Spleen (tissue), 7 donors: ENCODE data around the gene RAB11A.

Source experiments
- POLR2A ChIP-seq, 3 donors: fragments of 450-650 bp; IDR thresholded peaks; one replicate each; pipeline ENCODE4 v1.5.1; 2017; ENCODE audit warnings: antibody characterized with exemption in 3 of 3, mild to moderate bottlenecking in 1 of 3
- TF ChIP-seq, protein P1 (sequence below), 11 experiments: fragments of 200-600 bp in 7 of 11; fragments of 450-650 bp in 4 of 11; sonication (generic) in 4 of 11; IDR thresholded peaks in 8 of 11; conservative IDR thresholded peaks in 3 of 11; 1 replicate in 7 of 11; 2 replicates in 4 of 11; pipeline versions ENCODE4 v1.4.0 to v1.8.0; 2016 to 2021; ENCODE audit warnings: antibody characterized with exemption in 11 of 11, inconsistent platforms in 4 of 11, mild to moderate bottlenecking in 1 of 11
- donor health status: DM: no; HTN: no; CAD: no; lungs with moderate emphysema.
- donor health status: DM: no; HTN: no; CAD: no.
- donor health status: DM: no; HTN: no; CAD: no.

DNA sequence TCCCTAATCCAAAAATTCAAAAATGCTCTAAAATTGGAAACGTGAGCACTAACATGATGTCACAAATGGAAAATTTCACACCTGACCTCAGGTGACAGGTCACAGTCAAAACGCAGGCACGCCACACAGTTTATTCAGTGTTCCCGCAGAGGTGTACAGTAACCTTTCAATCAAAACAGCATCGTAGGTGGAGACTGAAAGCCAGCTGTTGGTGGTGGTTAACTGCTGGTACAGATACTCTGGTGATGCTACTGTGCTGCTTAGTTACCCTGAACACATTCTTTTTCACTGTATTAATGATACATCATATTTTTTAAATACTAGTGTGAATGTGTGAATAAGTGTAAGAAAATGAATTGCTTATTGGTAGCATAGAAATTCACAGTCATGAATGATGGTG is 23.8 kb downstream of the RAB11A start:
- no peak for TF ChIP-seq POLR2A (IDR thresholded peaks at IDR 0.05)
- TF ChIP-seq, protein P1, sequence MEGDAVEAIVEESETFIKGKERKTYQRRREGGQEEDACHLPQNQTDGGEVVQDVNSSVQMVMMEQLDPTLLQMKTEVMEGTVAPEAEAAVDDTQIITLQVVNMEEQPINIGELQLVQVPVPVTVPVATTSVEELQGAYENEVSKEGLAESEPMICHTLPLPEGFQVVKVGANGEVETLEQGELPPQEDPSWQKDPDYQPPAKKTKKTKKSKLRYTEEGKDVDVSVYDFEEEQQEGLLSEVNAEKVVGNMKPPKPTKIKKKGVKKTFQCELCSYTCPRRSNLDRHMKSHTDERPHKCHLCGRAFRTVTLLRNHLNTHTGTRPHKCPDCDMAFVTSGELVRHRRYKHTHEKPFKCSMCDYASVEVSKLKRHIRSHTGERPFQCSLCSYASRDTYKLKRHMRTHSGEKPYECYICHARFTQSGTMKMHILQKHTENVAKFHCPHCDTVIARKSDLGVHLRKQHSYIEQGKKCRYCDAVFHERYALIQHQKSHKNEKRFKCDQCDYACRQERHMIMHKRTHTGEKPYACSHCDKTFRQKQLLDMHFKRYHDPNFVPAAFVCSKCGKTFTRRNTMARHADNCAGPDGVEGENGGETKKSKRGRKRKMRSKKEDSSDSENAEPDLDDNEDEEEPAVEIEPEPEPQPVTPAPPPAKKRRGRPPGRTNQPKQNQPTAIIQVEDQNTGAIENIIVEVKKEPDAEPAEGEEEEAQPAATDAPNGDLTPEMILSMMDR (IDR thresholded peaks at IDR 0.05 in 8 of 11, conservative IDR thresholded peaks at IDR 0.05 in 3 of 11): no peak
